Measurements from ENCODE around the gene GORASP2. TPM values are rescaled to one million over a fixed set of nuclear protein-coding genes. Genes with fewer than 3 reads are reported as not detected.
"Not testable (repeated sequence)": the region's sequence is repeated elsewhere in the genome, so short reads cannot be mapped to it uniquely, and the experiment has no call there.

Gene GORASP2
- total RNA-seq, result 63.1 TPM

DNA sequence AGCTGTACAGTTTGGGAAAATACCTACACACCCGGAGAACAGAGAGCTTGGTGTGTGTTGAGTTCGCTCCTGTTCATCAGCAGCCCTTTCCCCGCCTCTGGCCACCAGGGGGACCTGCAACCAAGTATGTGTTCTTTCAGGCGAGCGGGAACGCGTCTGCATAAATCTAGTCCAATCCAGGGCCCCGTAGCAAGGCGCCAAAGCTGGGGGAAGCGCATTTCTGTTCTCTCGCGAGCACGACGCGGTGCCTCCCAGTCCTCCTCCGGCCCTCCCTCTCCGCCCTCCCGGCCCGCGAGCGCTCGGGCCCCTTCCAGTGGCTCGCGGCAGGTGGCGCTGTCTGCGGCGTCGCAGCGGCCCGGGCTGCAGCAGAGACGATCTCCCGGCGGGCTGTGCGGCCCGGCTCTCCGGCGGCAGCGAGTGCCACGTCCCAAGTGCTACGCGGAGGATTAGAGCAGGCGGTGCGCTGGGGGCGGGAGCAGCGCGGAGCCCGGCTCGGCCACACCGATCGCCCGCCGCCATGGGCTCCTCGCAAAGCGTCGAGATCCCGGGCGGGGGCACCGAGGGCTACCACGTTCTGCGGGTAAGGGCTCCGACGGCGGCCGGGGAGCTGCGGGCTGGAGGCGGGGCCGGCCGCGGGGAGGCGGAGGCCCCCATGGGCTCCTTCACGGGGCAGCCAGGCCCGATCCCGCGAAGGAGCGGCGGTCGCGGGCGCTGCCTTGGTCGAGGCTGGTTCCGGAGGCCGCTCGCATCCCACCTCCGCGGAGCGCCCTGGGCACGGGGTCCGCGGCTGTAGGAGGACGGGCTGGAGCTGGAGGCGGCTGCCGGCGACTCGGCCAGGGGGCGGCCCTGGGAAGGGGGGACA, at the start of gene GORASP2:
TSS of gene GORASP2 (plus strand) at position 430 of the 862 bp plus-strand sequence. CDS start at position 518, 88 bp downstream.
- intact Hi-C loops (cut with DNase I), result no loop called here
- DNase-seq (ENCODE audit: low spot score) (peak; percentile 99), ATAC-seq (peak; percentile 100)

DNA sequence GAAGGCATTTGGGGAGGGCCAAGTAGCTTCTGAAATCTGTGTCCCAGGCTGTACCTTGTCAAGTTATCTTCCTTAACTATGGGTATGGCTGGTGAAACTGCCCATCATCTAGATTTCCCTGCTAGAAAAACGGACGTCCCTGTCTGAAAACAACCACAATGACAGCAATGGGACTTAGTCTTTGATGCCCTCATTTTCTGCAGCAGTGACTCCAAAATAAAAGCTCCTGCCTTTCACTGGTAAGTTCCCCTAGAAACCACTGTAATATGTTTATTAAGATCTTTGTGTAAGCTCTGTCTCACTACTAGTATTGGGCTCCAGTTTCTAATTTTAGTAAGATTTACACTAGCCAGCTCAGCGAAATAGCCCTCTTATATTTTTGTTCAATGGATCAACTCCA, 47.2 kb upstream of the GORASP2 start:
- intact Hi-C loops (cut with DNase I), result no loop called here
- no peak for DNase-seq (ENCODE audit: low spot score)
- no peak for ATAC-seq

- DNase-seq (ENCODE audit: low spot score), result no peak
- ATAC-seq, result no peak
- intact Hi-C loops (cut with DNase I), result no loop called here
These were observed 46.3 kb upstream of the GORASP2 start for GRCh38 chr2:170882758-170883157.

- DNase-seq (ENCODE audit: low spot score), result no peak
- intact Hi-C loops (cut with DNase I), result no loop called here
- ATAC-seq, result no peak
These were observed 45.4 kb upstream of the GORASP2 start for GRCh38 chr2:170883683-170884082.

DNA sequence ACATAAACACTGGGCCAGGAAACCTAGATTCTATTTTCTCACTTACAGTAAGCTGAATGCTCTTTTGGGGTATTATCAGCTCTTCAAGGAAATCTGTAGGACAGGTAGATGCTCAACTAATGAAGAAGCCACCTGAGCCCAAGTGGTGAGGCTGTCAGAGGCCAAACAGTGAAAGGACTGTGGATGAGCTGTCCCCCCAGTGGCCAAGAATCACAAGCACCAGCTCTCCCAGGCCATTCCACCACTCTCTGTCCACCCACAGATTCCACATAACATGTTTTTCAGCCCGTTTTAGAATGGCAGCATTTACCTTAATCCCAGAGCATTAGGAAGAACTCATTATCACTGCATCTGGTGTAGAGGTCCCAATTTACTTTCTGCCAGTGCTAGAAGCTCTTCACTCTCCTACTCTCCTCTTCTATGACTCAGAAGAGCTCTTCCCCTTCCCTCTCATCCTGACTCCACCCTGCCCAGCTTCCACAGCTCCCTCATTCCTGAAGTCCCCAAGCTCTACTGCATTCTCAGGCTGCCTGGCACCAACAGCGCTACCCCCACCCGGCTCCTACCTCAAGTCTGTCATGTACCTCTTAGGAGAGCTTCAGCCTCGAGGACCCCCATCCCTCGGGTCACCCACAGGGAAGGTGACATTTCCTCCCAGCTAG, 43.8 kb upstream of the GORASP2 start:
- DNase-seq (ENCODE audit: low spot score), result no peak
- no peak for ATAC-seq
- intact Hi-C loops (cut with DNase I), result no loop called here

- no peak for DNase-seq (ENCODE audit: low spot score)
- ATAC-seq, result no peak
- intact Hi-C loops (cut with DNase I), result no loop called here
These were observed 42.7 kb upstream of the GORASP2 start for GRCh38 chr2:170886386-170886785.

GRCh38 chr2:170887496-170887895, 41.6 kb upstream of the GORASP2 start:
- intact Hi-C loops (cut with DNase I), result no loop called here
- ATAC-seq (no peak), DNase-seq (ENCODE audit: low spot score) (no peak)

- DNase-seq (ENCODE audit: low spot score) (no peak), ATAC-seq (no peak)
- intact Hi-C loops (cut with DNase I), result no loop called here
These were observed 41.2 kb upstream of the GORASP2 start for GRCh38 chr2:170887896-170888295.

GRCh38 chr2:170891893-170892292, 37.2 kb upstream of the GORASP2 start:
- ATAC-seq (no peak), DNase-seq (ENCODE audit: low spot score) (no peak)
- intact Hi-C loops (cut with DNase I), result no loop called here

GRCh38 chr2:170892391-170892951, 36.6 kb upstream of the GORASP2 start:
- no peak for DNase-seq (ENCODE audit: low spot score)
- ATAC-seq, result no peak
- intact Hi-C loops (cut with DNase I), result no loop called here

GRCh38 chr2:170895023-170895757, 33.9 kb upstream of the GORASP2 start:
- intact Hi-C loops (cut with DNase I), result no loop called here
- ATAC-seq, result peak; percentile 64
- no peak for DNase-seq (ENCODE audit: low spot score)

DNA sequence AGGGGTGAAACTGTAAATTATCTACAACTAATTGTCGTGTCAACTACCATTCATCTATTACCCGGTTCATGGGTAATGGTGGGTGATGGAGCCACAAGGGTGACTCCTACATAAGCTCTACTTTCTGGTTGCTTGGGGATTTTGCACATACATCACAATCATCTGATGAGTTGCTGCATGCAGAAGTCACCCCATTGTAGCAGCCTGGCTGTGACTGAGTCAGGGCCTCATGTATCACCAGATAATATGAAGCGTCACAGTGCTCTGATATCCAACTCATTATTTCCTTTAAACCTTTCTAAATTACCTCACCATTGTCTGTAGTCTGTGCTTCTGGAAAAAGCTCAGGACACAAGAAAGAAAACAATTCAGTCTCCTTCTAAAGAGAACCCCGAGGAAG, 32.4 kb upstream of the GORASP2 start:
- intact Hi-C loops (cut with DNase I), result no loop called here
- ATAC-seq, result no peak
- no peak for DNase-seq (ENCODE audit: low spot score)

- no peak for DNase-seq (ENCODE audit: low spot score)
- intact Hi-C loops (cut with DNase I), result no loop called here
- ATAC-seq, result no peak
These were observed 31.9 kb upstream of the GORASP2 start for GRCh38 chr2:170897108-170897507.

DNA sequence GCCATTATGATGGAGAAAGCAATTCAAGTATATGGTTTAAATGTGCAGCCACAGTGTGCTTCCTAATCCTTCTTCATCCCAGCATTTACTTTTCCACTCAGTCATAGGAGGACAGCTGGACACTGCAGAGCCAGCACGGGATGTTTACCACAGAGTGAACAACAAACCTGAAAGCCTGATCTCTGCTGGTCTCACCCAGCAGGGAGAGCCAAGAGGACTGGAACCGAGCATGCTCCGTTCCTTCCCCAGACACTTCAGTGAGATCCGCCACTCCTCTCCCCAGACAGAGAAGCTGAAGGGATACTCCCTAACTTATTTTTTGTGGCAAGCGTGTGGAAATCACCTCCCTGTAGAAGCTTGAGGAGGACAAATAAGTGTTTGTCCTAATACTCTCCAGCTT, 23.2 kb upstream of the GORASP2 start:
- no peak for DNase-seq (ENCODE audit: low spot score)
- no peak for ATAC-seq
- intact Hi-C loops (cut with DNase I), result no loop called here

GRCh38 chr2:170911314-170911889, 17.7 kb upstream of the GORASP2 start:
- no peak for ATAC-seq
- no peak for DNase-seq (ENCODE audit: low spot score)
- intact Hi-C loops (cut with DNase I), result no loop called here

DNA sequence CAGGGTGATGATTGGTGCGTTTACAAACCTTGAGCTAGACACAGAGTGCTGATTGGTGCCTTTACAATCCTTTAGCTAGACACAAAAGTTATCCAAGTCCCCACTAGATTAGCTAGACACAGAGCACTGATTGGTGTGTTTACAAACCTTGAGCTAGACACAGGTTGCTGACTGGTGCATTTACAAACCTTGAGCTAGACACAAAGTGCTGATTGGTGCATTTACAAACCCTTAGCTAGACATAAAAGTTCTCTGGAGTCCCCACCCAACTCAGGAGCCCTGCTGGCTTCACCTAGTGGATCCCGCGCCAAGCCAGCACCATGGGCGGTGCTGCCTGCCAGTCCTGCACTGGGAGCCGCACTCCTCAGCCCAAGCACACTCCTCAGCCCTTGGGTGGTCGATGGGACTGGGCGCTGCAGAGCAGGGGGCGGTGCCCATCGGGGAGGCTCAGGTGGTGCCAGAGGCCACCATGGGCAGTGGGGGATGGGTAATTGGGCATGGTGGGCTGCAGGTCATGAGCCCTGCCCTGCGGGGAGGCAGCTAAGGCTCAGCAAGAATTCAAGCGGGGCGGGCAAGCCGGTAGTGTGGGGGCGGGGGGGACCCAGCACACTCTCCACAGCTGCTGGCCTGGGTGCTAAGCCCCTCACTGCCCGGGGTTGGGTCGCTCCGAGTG, 13.9 kb upstream of the GORASP2 start:
- ATAC-seq; DNase-seq (ENCODE audit: low spot score); intact Hi-C loops (cut with DNase I): not testable (repeated sequence)

DNA sequence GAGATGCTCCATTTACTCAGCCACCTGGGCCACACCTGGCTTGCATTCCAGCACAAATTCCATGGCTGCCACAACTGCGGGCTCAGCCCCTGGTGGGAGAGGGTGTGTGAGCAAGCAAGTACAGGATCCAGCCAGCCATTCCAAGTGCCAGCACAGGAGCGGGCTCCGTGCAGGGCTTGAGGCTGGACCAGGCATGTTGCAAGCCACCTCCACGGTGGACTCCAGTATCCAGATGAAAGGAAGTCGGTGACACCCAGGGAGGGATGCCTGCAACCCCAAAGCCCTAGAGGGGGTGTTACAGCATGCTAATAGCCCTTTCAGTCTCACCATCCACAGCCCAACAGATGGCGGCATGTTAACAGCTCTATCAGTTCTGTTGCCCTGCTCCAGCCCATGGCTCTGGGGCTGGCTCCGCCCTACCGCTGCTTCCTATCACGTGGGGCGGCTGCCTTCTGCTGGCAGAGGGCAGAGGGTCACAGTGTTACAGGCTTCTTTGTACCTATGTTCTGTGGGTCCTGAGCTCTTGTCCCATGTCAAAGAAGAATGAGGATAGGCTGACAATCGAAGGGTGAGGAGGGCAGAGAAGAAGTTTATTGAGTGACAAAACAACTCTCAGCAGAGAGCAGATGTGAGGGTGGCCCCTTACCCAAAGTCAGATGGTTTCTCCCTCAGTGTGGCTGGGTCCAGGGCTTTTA, 11.7 kb upstream of the GORASP2 start:
- intact Hi-C loops (cut with DNase I), result no loop called here
- no peak for DNase-seq (ENCODE audit: low spot score)
- ATAC-seq, result no peak

DNA sequence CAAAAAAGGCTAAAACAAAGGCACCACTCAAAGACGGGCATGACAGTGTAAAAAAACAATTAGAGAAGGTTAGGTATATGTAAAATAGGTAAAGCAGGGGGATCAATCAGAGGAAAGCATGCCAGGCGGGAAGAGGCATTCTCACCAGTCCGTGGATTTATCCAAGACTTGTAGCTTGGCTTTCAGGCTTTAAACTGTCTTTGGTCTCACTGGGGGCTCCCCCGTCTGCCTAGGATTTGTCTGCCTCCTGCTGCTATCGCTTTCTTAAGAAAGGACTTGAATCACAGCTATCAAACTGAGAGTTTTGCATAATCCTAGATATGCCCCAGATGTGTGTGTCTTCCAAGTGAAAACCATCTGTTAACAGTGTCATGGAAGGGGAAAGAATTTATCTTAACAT, 11.1 kb upstream of the GORASP2 start:
- intact Hi-C loops (cut with DNase I), result no loop called here
- no peak for DNase-seq (ENCODE audit: low spot score)
- no peak for ATAC-seq

Measured in sciatic nerve (tissue), 2 donors.